ENCODE measurements around the gene RHOXF2.
"Not testable (repeated sequence)": the region's sequence is repeated elsewhere in the genome, so short reads cannot be mapped to it uniquely, and the experiment has no call there.

The RHOXF2 gene

GRCh38 chrX:120158313-120158712 lies at the start of gene RHOXF2:
TSS of gene RHOXF2 (plus strand) at chrX:120158613. CDS start at chrX:120158751, 138 bp downstream.
- not testable (repeated sequence) for DNase-seq (ENCODE audit: low spot score)

- no peak for DNase-seq (ENCODE audit: low spot score)
Observed at GRCh38 chrX:120109378-120109777, 49.0 kb upstream of the RHOXF2 start.

GRCh38 chrX:120111611-120112010 lies 46.8 kb upstream of the RHOXF2 start:
- no peak for DNase-seq (ENCODE audit: low spot score)

- no peak for DNase-seq (ENCODE audit: low spot score)
Observed at GRCh38 chrX:120115438-120115963, 42.9 kb upstream of the RHOXF2 start, which contains the start of gene RHOXF1. TSS of gene RHOXF1 (minus strand) at chrX:120115913. CDS start at chrX:120115862, 51 bp downstream.

GRCh38 chrX:120120223-120120622 lies 38.2 kb upstream of the RHOXF2 start:
- no peak for DNase-seq (ENCODE audit: low spot score)

- DNase-seq (ENCODE audit: low spot score): no peak
Observed at GRCh38 chrX:120125444-120125843, 33.0 kb upstream of the RHOXF2 start.

GRCh38 chrX:120128306-120128846 lies 30.0 kb upstream of the RHOXF2 start:
- not testable (repeated sequence) for DNase-seq (ENCODE audit: low spot score)

- no peak for DNase-seq (ENCODE audit: low spot score)
Observed at GRCh38 chrX:120136128-120136527, 22.3 kb upstream of the RHOXF2 start.

GRCh38 chrX:120136840-120137239 lies 21.6 kb upstream of the RHOXF2 start:
- DNase-seq (ENCODE audit: low spot score): no peak

GRCh38 chrX:120137439-120137838 lies 21.0 kb upstream of the RHOXF2 start:
- no peak for DNase-seq (ENCODE audit: low spot score)

GRCh38 chrX:120140293-120140981 lies 18.0 kb upstream of the RHOXF2 start:
- no peak for DNase-seq (ENCODE audit: low spot score)

- DNase-seq (ENCODE audit: low spot score): no peak
Observed at GRCh38 chrX:120144178-120144844, 14.1 kb upstream of the RHOXF2 start.

GRCh38 chrX:120145295-120145925 lies 13.0 kb upstream of the RHOXF2 start:
- DNase-seq (ENCODE audit: low spot score): no peak

GRCh38 chrX:120146323-120146722 lies 12.1 kb upstream of the RHOXF2 start:
- DNase-seq (ENCODE audit: low spot score): not testable (repeated sequence)

GRCh38 chrX:120147537-120147936 lies 10.9 kb upstream of the RHOXF2 start:
- DNase-seq (ENCODE audit: low spot score): no peak

GRCh38 chrX:120150109-120150744 lies 8.2 kb upstream of the RHOXF2 start:
- DNase-seq (ENCODE audit: low spot score): not testable (repeated sequence)

- not testable (repeated sequence) for DNase-seq (ENCODE audit: low spot score)
Observed at GRCh38 chrX:120159086-120159485, 673 bp downstream of the RHOXF2 start.

- DNase-seq (ENCODE audit: low spot score): not testable (repeated sequence)
Observed at GRCh38 chrX:120193254-120193653, 34.8 kb downstream of the RHOXF2 start.

GRCh38 chrX:120193720-120194119 lies 35.3 kb downstream of the RHOXF2 start:
- DNase-seq (ENCODE audit: low spot score): not testable (repeated sequence)

GRCh38 chrX:120195786-120196185 lies 37.4 kb downstream of the RHOXF2 start:
- DNase-seq (ENCODE audit: low spot score): not testable (repeated sequence)

- DNase-seq (ENCODE audit: low spot score): not testable (repeated sequence)
Observed at GRCh38 chrX:120196626-120197283, 38.3 kb downstream of the RHOXF2 start.
